PC-9 (cell line): ENCODE measurements around the gene ITCH.

Experiments used
- CTCF ChIP-seq: fragments of 200-600 bp; sonication (generic); conservative IDR thresholded peaks from 2 replicates; pipeline ENCODE4 v1.6.1; 2017; ENCODE audit warnings: mixed run types, antibody characterized with exemption, mild to moderate bottlenecking, moderate library complexity
- EZH2 ChIP-seq: fragments of 200-600 bp; sonication (generic); IDR thresholded peaks from 2 replicates; pipeline ENCODE4 v1.8.0; 2017; ENCODE audit warnings: antibody characterized with exemption, low read depth

- no peak for TF ChIP-seq CTCF
- no peak for TF ChIP-seq EZH2
These were observed 116.6 kb downstream of the ITCH start for GRCh38 chr20:34479627-34480026.
